Muscle layer of duodenum (tissue), 2 donors: Measurements from ENCODE around the gene SNF8.

ENCODE experiments used
- H3K27ac ChIP-seq: one replicate; pipeline ENCODE4 v1.7.0; 2013; ENCODE audit warnings: mild to moderate bottlenecking, low read length
- H3K27me3 ChIP-seq: one replicate; pipeline ENCODE4 v1.7.0; 2013; ENCODE audit warnings: low read depth, mild to moderate bottlenecking, control low read depth, low read length
- H3K36me3 ChIP-seq, 2 donors: one replicate each; pipeline ENCODE4 v1.7.0; 2013; ENCODE audit warnings: low read length in 2 of 2, control low read depth in 1 of 2, mild to moderate bottlenecking in 1 of 2; ENCODE audit not compliant: insufficient read depth in 2 of 2, control insufficient read depth in 1 of 2
- H3K4me1 ChIP-seq, 2 donors: one replicate each; pipeline ENCODE4 v1.7.0; 2013; ENCODE audit warnings: low read length in 2 of 2, mild to moderate bottlenecking in 2 of 2, control low read depth in 1 of 2, moderate library complexity in 1 of 2; ENCODE audit not compliant: insufficient read depth in 2 of 2, control insufficient read depth in 1 of 2
- H3K4me3 ChIP-seq, 2 donors: one replicate each; pipeline ENCODE4 v1.7.0; 2013; ENCODE audit warnings: low read length in 2 of 2, low read depth in 1 of 2, mild to moderate bottlenecking in 1 of 2
- H3K9me3 ChIP-seq, 2 donors: one replicate each; pipeline ENCODE4 v1.7.0; 2013; ENCODE audit warnings: low read length in 2 of 2, control low read depth in 1 of 2, mild to moderate bottlenecking in 1 of 2; ENCODE audit not compliant: control insufficient read depth in 1 of 2
- donor health status: healthy.

The SNF8 gene

DNA sequence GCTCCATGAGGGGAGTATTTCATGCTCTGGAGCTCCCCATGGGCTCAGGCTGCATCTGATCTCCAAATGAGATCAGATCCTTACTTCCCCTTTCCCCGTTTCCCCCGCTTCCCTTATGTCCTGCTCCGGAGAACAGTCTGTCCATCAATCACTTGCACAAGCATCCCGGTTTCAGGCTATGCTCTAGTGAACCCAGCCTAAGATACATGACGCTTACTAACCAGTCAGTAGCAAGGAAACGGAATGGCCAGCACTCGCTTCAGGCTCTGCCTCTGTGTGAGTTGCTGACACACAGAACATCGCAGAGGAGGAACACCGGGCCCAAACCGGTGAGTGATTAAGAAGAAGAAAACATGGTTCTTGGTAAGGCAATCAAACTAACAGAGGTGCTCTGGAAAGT lies 61.5 kb downstream of the SNF8 start:
- H3K4me3 ChIP-seq: no peak overlapping the region
- H3K4me1 ChIP-seq: peaks cover 0 to 10% of the 10 kb centered on the region in 2 donors
- H3K27ac ChIP-seq: no peak overlapping the region

DNA sequence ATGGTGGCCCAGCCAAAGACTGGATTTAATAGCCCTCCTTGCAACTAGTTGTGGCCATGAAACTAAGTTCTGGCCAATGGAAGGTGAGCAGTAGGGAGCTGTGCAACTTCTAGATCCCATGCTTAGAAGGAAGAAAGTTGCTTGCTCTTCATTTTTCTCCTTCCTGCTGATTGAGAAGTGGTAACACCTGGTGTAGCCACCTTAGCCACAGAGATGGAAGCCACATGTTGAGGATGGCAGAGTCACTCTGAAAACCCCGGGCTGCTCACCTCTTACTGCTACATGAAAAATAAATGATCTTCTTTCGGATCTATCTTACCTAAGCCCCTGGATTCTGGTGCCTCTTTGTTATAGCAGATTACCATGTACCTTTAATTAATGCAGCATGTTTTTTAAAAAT lies 62.4 kb downstream of the SNF8 start:
- Histone ChIP-seq H3K9me3 (no peaks in the 10 kb centered on the region), H3K36me3 (no peaks in the 10 kb centered on the region), H3K27me3 (no peaks in the 10 kb centered on the region), H3K27ac (no peak overlapping the region), H3K4me3 (no peak overlapping the region), H3K4me1 (peaks cover 0 to 10% of the 10 kb centered on the region in 2 donors)

More for the DNA sequence above, 61.5 kb downstream of the SNF8 start:
- Histone ChIP-seq H3K9me3 (no peaks in the 10 kb centered on the region), H3K36me3 (no peaks in the 10 kb centered on the region), H3K27me3 (no peaks in the 10 kb centered on the region)
